Kidney (tissue), 14 donors: ENCODE measurements around the gene KIF21A. TPM values are rescaled to one million over a fixed set of nuclear protein-coding genes. Genes with fewer than 3 reads are reported as not detected.

Experiments
- DNase-seq, 5 donors: peaks; one replicate each; pipeline ENCODE4 v3.0.0-alpha.2; 2013 to 2020
- FAIRE-seq: peaks from 2 replicates; lab custom pipeline; 2012; peaks lifted over from hg19 to GRCh38; lab: Jason Lieb, UNC
- H3K27ac ChIP-seq, 2 donors: one replicate each; pipeline ENCODE4 v1.7.0; 2013; ENCODE audit warnings: low read depth in 2 of 2, low read length in 2 of 2, inconsistent platforms in 1 of 2
- H3K27me3 ChIP-seq: one replicate; pipeline ENCODE4 v1.7.1; 2013; ENCODE audit warnings: low read length, inconsistent platforms; ENCODE audit not compliant: control insufficient read depth, insufficient read depth
- H3K36me3 ChIP-seq, 3 donors: one replicate each; pipeline versions ENCODE4 v1.7.0 to v1.7.1; 2013; ENCODE audit warnings: low read length in 3 of 3, control low read depth in 1 of 3, inconsistent platforms in 1 of 3; ENCODE audit not compliant: insufficient read depth in 3 of 3, control insufficient read depth in 2 of 3
- H3K4me1 ChIP-seq, 3 donors: one replicate each; pipeline versions ENCODE4 v1.7.0 to v1.7.1; 2013; ENCODE audit warnings: low read length in 3 of 3, inconsistent platforms in 1 of 3, low read depth in 1 of 3; ENCODE audit not compliant: control insufficient read depth in 2 of 3, insufficient read depth in 2 of 3
- H3K4me3 ChIP-seq, 3 donors: one replicate each; pipeline versions ENCODE4 v1.7.0 to v1.8.1; 2013; ENCODE audit warnings: low read length in 3 of 3, control low read depth in 1 of 3, inconsistent platforms in 1 of 3
- H3K9ac ChIP-seq, 3 donors: one replicate each; pipeline versions ENCODE4 v1.7.0 to v1.7.1; 2013; ENCODE audit warnings: low read length in 3 of 3, control low read depth in 1 of 3, inconsistent platforms in 1 of 3
- H3K9me3 ChIP-seq, 3 donors: one replicate each; pipeline versions ENCODE4 v1.7.0 to v1.7.1; 2013; ENCODE audit warnings: low read length in 3 of 3, control low read depth in 1 of 3, inconsistent platforms in 1 of 3; ENCODE audit not compliant: control insufficient read depth in 2 of 3, insufficient read depth in 1 of 3
- intact Hi-C: fragments of 100-400 bp; cut with DNase I; formaldehyde crosslinking; loops from one replicate; pipeline ENCODE4 v1.11.1; 2022
- polyA plus RNA-seq: library from polyadenylated mRNA; stranded (reverse); fragments of 350-450 nt; fragmentation: Illumina TruSeq; extraction: RNeasy Lipid Tissue Mini Kit (QIAGEN cat#74804); gene quantifications from one replicate; pipeline ENCODE4 v1.2.3, GENCODE V29; 2014; ENCODE audit warnings: low read depth, low replicate concordance; ENCODE audit not compliant: insufficient read depth
- total RNA-seq: library from RNA; stranded (reverse); fragmentation: NEBNext Ultra II Directional; extraction: Animal tissue kit (Norgen Biotek cat#: 25700); gene quantifications from one replicate; pipeline ENCODE4 v1.2.1, GENCODE V29; 2021
- TF ChIP-seq, protein P1 (sequence below): IDR thresholded peaks from 3 replicates; pipeline ENCODE4 v1.5.1; 2012; ENCODE audit warnings: mild to moderate bottlenecking, moderate library complexity, borderline replicate concordance; ENCODE audit not compliant: insufficient read depth; ENCODE audit errors: extremely low read depth
- donor health status: control.
- donor health status: control.
- donor health status: control.
- donor health status: control.
- donor health status: control.
- donor health status: DM: yes; HTN: yes; CAD: no.
- donor health status: Normal renal cell carcinoma (clear cell type).

The KIF21A gene
- total and polyA plus RNA-seq, 2 donors from 2014 or later: 16.8 to 25.7 TPM

DNA sequence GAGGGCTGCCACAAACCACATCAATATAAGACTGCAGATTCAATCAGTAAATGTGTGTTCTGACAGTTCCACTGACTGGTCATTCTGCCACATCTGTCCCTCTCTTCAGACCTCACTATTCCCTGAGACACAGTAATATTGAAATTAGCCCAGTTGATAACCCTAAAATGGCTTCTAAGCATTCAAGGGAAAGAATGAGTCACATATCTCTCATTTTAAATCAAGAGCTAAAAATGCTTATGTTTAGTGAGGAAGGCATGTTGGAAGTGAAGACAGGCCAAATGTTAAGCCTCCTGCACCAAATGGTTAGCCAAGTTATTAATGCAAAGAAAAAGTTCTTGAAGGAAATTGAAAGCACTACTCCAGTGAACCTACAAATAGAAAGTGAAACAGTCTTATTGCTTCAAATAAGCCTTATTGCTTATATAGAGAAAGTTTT, 24.5 kb upstream of the KIF21A start:
- Histone ChIP-seq H3K4me3 (no peak overlapping the region), H3K4me1 (no peaks in the 10 kb centered on the region), H3K9me3 (no peaks in the 10 kb centered on the region), H3K9ac (no peak overlapping the region), H3K27me3 (no peaks in the 10 kb centered on the region), H3K27ac (no peak overlapping the region), H3K36me3 (no peaks in the 10 kb centered on the region)
- TF ChIP-seq, protein P1, sequence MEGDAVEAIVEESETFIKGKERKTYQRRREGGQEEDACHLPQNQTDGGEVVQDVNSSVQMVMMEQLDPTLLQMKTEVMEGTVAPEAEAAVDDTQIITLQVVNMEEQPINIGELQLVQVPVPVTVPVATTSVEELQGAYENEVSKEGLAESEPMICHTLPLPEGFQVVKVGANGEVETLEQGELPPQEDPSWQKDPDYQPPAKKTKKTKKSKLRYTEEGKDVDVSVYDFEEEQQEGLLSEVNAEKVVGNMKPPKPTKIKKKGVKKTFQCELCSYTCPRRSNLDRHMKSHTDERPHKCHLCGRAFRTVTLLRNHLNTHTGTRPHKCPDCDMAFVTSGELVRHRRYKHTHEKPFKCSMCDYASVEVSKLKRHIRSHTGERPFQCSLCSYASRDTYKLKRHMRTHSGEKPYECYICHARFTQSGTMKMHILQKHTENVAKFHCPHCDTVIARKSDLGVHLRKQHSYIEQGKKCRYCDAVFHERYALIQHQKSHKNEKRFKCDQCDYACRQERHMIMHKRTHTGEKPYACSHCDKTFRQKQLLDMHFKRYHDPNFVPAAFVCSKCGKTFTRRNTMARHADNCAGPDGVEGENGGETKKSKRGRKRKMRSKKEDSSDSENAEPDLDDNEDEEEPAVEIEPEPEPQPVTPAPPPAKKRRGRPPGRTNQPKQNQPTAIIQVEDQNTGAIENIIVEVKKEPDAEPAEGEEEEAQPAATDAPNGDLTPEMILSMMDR: no peak
- intact Hi-C loops: no loop called here
- DNase-seq (no peak), FAIRE-seq (no peak)

DNA sequence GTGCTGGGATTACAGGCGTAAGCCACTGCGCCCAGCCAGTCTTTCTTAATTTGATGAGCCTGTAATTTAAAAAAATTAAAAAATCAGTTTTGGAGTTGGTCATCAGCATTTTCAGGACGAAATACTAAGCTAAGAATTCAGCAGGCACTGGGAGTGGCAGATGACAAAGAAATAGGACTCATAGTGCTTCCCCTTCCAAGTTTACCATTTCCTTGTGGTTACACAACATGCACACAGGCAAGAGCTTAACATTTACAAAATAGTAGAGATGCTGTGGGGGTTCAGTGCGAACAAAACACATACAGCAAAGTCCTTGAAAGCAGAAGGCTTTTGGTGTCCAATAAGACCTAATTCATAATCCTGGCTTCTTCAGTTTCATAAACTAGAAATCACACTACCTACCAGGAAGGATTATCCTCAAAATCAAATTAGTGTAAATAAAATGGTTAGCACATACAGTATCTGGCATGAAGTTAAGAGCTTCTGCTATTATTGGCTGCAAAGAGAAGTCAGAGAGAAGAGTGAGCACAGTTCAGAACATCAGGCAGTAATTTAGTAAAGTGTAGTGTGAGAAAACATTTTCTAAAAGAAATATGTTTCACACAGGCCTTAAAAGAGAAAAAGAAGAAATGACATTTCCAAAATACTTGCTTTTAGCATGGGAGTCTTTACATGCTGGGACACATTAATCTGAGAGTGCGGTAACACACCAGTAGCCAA, 22.2 kb upstream of the KIF21A start:
- TF ChIP-seq, protein P1: no peak
- no peaks in the 10 kb centered on the region for H3K9me3 ChIP-seq
- no peaks in the 10 kb centered on the region for H3K36me3 ChIP-seq
- no peak overlapping the region for H3K4me3 ChIP-seq
- FAIRE-seq: no peak
- no peaks in the 10 kb centered on the region for H3K27me3 ChIP-seq
- H3K27ac ChIP-seq: no peak overlapping the region
- DNase-seq: no peak
- no peaks in the 10 kb centered on the region for H3K4me1 ChIP-seq
- H3K9ac ChIP-seq: no peak overlapping the region
- intact Hi-C loops: no loop called here

DNA sequence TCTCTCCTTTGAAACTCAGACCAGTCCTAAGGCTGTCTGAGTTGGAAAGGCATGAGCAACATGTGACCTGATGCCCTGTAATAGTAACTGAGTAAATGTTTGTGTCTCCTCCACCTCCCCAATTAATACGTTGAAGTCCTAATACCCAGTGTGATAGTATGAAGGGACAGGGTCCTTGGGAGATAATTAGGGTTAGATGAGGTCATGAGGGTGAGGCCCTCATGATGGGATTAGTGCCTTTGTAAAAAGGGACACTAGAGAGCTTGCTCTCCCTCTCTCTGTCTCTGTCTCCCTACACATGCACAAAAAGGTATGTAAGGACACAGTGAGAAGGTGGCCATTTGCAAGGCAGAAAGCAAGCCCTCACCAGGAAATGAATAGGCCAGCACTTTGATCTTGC, 18.1 kb upstream of the KIF21A start:
- intact Hi-C loops: no loop called here
- H3K27me3 ChIP-seq: no peaks in the 10 kb centered on the region

More for the DNA sequence above, 18.1 kb upstream of the KIF21A start:
- no peak overlapping the region for H3K27ac ChIP-seq
- no peaks in the 10 kb centered on the region for H3K36me3 ChIP-seq
- TF ChIP-seq, protein P1: no peak
- no peaks in the 10 kb centered on the region for H3K9me3 ChIP-seq
- H3K9ac ChIP-seq: no peak overlapping the region
- FAIRE-seq (no peak), DNase-seq (no peak)
- H3K4me3 ChIP-seq: no peak overlapping the region
- H3K4me1 ChIP-seq: no peaks in the 10 kb centered on the region
